ENCODE measurements around the gene PRPSAP1. TPM values are rescaled to one million over a fixed set of nuclear protein-coding genes. Genes with fewer than 3 reads are reported as not detected.
"Not testable (repeated sequence)": the region's sequence is repeated elsewhere in the genome, so short reads cannot be mapped to it uniquely, and the experiment has no call there.

Gene PRPSAP1
- total RNA-seq, 1 donor from 2014 or later: 41.2 TPM

DNA sequence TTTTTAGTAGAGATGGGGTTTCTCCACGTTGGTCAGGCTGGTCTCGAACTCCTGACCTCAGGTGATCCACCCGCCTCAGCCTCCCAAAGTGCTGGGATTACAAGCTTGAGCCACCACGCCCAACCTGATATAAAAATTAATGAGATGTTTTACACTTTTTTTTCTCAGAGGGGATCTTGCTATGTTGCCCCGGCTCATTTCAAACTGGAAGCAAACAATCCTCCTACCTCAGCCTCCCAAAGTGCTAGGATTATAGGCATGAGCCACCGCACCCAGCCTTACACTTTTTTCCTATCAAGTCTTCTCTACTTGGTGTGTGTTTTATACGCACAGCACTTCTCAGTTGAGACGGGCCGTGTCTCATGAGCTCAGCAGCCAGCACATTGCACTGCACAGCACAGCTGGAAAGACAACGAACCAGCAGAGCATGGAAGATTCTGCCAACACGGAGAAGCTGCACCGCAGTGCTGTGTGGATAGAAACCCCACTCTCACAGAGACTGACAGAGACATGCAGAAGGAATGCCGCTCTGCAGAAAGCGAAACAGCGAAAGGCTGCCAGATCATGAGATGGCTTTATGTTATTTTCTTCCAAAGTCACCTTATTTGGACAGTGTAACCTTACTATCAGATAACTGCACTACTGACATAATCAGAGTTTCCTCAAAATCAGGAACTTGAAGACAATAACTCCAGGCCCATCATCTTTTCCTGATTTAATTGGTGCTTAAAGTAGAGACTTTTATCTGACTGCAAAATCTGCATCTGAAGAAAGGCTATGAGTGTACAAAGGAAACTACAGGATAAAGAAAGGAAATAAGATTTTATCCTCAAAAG lies 39.1 kb downstream of the PRPSAP1 start:
- H3K36me3 Mint-ChIP-seq (ENCODE audit: low read depth): peaks cover 12% of the 10 kb centered on the region
- intact Hi-C loops (cut with micrococcal nuclease): no loop called here
- H3K4me1 Mint-ChIP-seq (ENCODE audit: low read depth): peaks cover 10% of the 10 kb centered on the region
- DNase-seq (ENCODE audit: low spot score): no peak
- H3K27me3 Mint-ChIP-seq (ENCODE audit: insufficient read depth): no peaks in the 10 kb centered on the region
- H3K27ac Mint-ChIP-seq: no peak overlapping the region
- no peak overlapping the region for H3K4me3 Mint-ChIP-seq
- H3K9me3 Mint-ChIP-seq: no peaks in the 10 kb centered on the region

- DNase-seq (ENCODE audit: low spot score): no peak
- intact Hi-C loops (cut with micrococcal nuclease): no loop called here
- Mint-ChIP-seq H3K4me1 (ENCODE audit: low read depth) (peaks cover 10% of the 10 kb centered on the region), H3K27me3 (ENCODE audit: insufficient read depth) (no peaks in the 10 kb centered on the region), H3K9me3 (no peaks in the 10 kb centered on the region), H3K36me3 (ENCODE audit: low read depth) (peaks cover 16% of the 10 kb centered on the region), H3K27ac (no peak overlapping the region), H3K4me3 (no peak overlapping the region)
These were observed 41.0 kb downstream of the PRPSAP1 start for GRCh38 chr17:76312735-76313134.

GRCh38 chr17:76309461-76309860 lies 44.3 kb downstream of the PRPSAP1 start:
- Mint-ChIP-seq H3K27me3 (ENCODE audit: insufficient read depth) (no peaks in the 10 kb centered on the region), H3K9me3 (no peaks in the 10 kb centered on the region), H3K4me1 (ENCODE audit: low read depth) (no peaks in the 10 kb centered on the region), H3K4me3 (no peak overlapping the region), H3K27ac (no peak overlapping the region), H3K36me3 (ENCODE audit: low read depth) (peaks cover 11% of the 10 kb centered on the region)
- intact Hi-C loops (cut with micrococcal nuclease): no loop called here
- no peak for DNase-seq (ENCODE audit: low spot score)

- Mint-ChIP-seq H3K27ac (no peak within 1 kb of the TSS), H3K27me3 (ENCODE audit: insufficient read depth) (no peaks in the 10 kb centered on the region), H3K4me3 (no peak within 1 kb of the TSS), H3K36me3 (ENCODE audit: low read depth) (peaks cover 8% of the 10 kb centered on the region), H3K9me3 (no peaks in the 10 kb centered on the region), H3K4me1 (ENCODE audit: low read depth) (no peaks in the 10 kb centered on the region)
- DNase-seq (ENCODE audit: low spot score): no peak
- intact Hi-C loops (cut with micrococcal nuclease): no loop called here
These were observed 45.8 kb downstream of the PRPSAP1 start, which contains the start of gene QRICH2 for GRCh38 chr17:76307966-76308338. QRICH2 (minus strand) TSS chr17:76308276; CDS start chr17:76307998, 278 bp downstream.

- Mint-ChIP-seq H3K4me3 (no peak overlapping the region), H3K27me3 (ENCODE audit: insufficient read depth) (no peaks in the 10 kb centered on the region), H3K36me3 (ENCODE audit: low read depth) (peaks cover 5% of the 10 kb centered on the region), H3K9me3 (no peaks in the 10 kb centered on the region), H3K27ac (no peak overlapping the region), H3K4me1 (ENCODE audit: low read depth) (no peaks in the 10 kb centered on the region)
- no peak for DNase-seq (ENCODE audit: low spot score)
- intact Hi-C loops (cut with micrococcal nuclease): no loop called here
These were observed 46.3 kb downstream of the PRPSAP1 start for GRCh38 chr17:76307299-76307965.

GRCh38 chr17:76305135-76305454 lies 48.6 kb downstream of the PRPSAP1 start:
- intact Hi-C loops (cut with micrococcal nuclease); DNase-seq (ENCODE audit: low spot score); H3K4me1 Mint-ChIP-seq (ENCODE audit: low read depth); H3K4me3 Mint-ChIP-seq; H3K9me3 Mint-ChIP-seq; H3K27me3 Mint-ChIP-seq (ENCODE audit: insufficient read depth); H3K27ac Mint-ChIP-seq; H3K36me3 Mint-ChIP-seq (ENCODE audit: low read depth): not testable (repeated sequence)

DNA sequence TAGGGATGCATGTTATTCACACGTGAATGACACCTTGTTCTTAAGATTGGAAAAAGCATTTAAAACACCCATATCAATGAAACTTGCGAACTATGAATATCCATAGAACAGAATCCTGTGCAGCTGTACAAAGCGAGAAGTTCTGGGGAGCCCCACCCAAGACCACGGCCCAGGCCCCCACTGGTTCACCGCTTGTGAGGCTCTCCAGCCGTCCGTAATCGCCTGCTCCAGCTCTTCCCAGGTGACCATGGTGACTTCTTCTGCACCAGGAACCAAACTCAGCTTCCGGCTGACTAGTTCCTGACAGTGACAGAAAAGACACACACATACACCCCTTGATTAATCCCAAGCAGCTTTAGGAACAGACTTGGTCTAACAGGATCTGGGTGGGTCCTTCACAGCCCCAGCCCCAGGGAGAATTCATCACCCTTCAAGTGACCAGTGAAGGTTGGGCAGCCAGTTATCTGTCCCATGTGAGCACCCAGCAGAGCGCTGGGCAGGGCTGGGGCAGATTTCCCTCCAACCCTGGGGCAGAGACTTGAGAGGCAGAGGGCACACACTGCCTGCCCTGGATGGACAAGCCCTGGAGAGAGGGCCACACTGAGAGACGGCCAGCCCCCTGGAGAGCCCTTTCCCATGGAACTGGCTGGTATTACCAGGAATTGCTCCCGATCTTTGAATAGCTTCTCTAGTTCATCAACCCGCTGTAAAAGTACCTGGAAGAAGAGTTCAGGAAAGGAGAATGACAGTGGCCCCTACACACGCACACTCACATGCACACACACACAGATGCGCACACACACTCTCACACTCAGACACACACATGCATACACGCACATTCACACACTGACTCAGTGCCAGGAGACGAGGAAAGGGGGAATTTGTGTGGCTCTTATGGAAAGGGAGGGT lies 49.2 kb downstream of the PRPSAP1 start:
- Mint-ChIP-seq H3K36me3 (ENCODE audit: low read depth) (peaks cover 3% of the 10 kb centered on the region), H3K27me3 (ENCODE audit: insufficient read depth) (no peaks in the 10 kb centered on the region), H3K4me3 (no peak overlapping the region), H3K9me3 (no peaks in the 10 kb centered on the region), H3K4me1 (ENCODE audit: low read depth) (no peaks in the 10 kb centered on the region), H3K27ac (no peak overlapping the region)
- DNase-seq (ENCODE audit: low spot score): no peak
- intact Hi-C loops (cut with micrococcal nuclease): no loop called here

GRCh38 chr17:76297436-76297835 lies 56.3 kb downstream of the PRPSAP1 start:
- no peak overlapping the region for H3K27ac Mint-ChIP-seq
- H3K4me3 Mint-ChIP-seq: no peak overlapping the region
- peaks cover 5% of the 10 kb centered on the region for H3K4me1 Mint-ChIP-seq (ENCODE audit: low read depth)
- H3K36me3 Mint-ChIP-seq (ENCODE audit: low read depth): peaks cover 7% of the 10 kb centered on the region
- intact Hi-C loops (cut with micrococcal nuclease): no loop called here
- no peaks in the 10 kb centered on the region for H3K9me3 Mint-ChIP-seq
- H3K27me3 Mint-ChIP-seq (ENCODE audit: insufficient read depth): no peaks in the 10 kb centered on the region
- DNase-seq (ENCODE audit: low spot score): no peak

GRCh38 chr17:76296889-76297288 lies 56.8 kb downstream of the PRPSAP1 start:
- Mint-ChIP-seq H3K4me1 (ENCODE audit: low read depth) (peaks cover 5% of the 10 kb centered on the region), H3K9me3 (no peaks in the 10 kb centered on the region), H3K27me3 (ENCODE audit: insufficient read depth) (no peaks in the 10 kb centered on the region), H3K4me3 (no peak overlapping the region), H3K27ac (no peak overlapping the region), H3K36me3 (ENCODE audit: low read depth) (peaks cover 7% of the 10 kb centered on the region)
- no peak for DNase-seq (ENCODE audit: low spot score)
- intact Hi-C loops (cut with micrococcal nuclease): no loop called here

DNA sequence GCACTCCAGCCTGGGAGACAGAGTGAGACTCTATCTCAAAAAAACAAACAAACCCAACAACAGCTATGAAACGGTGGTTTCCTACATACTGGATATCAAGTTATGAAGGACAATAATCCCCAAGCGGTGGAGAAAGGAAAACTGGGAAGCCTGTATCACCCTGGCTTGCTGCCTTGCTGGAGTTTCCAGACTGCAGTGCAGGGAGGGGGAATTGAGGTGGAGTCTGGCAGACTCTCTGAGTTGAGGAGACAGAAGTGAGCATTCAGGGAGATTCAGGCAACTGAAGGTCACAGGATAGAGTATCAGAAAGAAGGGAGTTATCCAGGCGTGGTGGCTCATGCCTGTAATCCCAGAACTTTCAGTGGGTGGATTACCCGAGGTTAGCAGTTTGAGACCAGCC lies 57.5 kb downstream of the PRPSAP1 start:
- no peak for DNase-seq (ENCODE audit: low spot score)
- Mint-ChIP-seq H3K4me1 (ENCODE audit: low read depth) (peaks cover 5% of the 10 kb centered on the region), H3K36me3 (ENCODE audit: low read depth) (peaks cover 7% of the 10 kb centered on the region), H3K27me3 (ENCODE audit: insufficient read depth) (no peaks in the 10 kb centered on the region), H3K9me3 (no peaks in the 10 kb centered on the region), H3K4me3 (no peak overlapping the region), H3K27ac (no peak overlapping the region)
- intact Hi-C loops (cut with micrococcal nuclease): no loop called here

- Mint-ChIP-seq H3K4me3 (no peak overlapping the region), H3K27me3 (ENCODE audit: insufficient read depth) (no peaks in the 10 kb centered on the region), H3K36me3 (ENCODE audit: low read depth) (peaks cover 7% of the 10 kb centered on the region), H3K4me1 (ENCODE audit: low read depth) (no peaks in the 10 kb centered on the region), H3K27ac (no peak overlapping the region), H3K9me3 (no peaks in the 10 kb centered on the region)
- no peak for DNase-seq (ENCODE audit: low spot score)
- intact Hi-C loops (cut with micrococcal nuclease): no loop called here
These were observed 60.6 kb downstream of the PRPSAP1 start for GRCh38 chr17:76293106-76293505.

DNA sequence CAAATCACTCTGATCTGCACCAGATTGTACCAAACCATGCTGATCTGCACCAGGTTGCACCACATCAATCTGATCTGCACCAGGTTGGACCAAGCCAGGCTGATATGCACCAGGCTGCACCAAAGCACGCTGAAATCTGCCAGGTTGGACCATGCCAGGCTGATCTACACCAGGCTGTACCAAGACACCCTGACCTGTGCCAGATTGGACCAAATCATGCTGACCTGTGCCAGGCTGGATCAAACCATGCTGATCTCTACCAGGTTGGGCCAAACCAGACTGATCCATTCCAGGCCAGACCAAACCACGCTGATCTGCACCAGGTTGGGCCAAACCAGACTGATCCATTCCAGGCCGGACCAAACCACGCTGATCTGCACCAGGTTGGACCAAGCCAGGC lies 61.1 kb downstream of the PRPSAP1 start:
- Mint-ChIP-seq H3K9me3 (no peaks in the 10 kb centered on the region), H3K4me1 (ENCODE audit: low read depth) (no peaks in the 10 kb centered on the region), H3K4me3 (no peak overlapping the region), H3K36me3 (ENCODE audit: low read depth) (peaks cover 7% of the 10 kb centered on the region), H3K27me3 (ENCODE audit: insufficient read depth) (no peaks in the 10 kb centered on the region), H3K27ac (no peak overlapping the region)
- intact Hi-C loops (cut with micrococcal nuclease): no loop called here
- no peak for DNase-seq (ENCODE audit: low spot score)

Measured in activated T-helper 1 cell treated with anti-CD3 and anti-CD28 coated beads, Interleukin-12 subunit alpha, Interleukin-12 subunit beta, Interleukin-2, Interleukin-4 antibody, amounts not matched to agents 30 ng/mL and 10 ng/mL and 1 ng/mL, durations not matched to agents 14 hours and 24 hours and 36 hours (primary cell).